Measurements from ENCODE around the gene BCLAF1.
"Not testable (repeated sequence)": the region's sequence is repeated elsewhere in the genome, so short reads cannot be mapped to it uniquely, and the experiment has no call there.

Gene BCLAF1

GRCh38 chr6:136289579-136290409, at the start of gene BCLAF1:
TSS of gene BCLAF1 (minus strand) at chr6:136289846. CDS start at chr6:136279866, 9,980 bp downstream.
- peak; percentile 89 for DNase-seq

DNA sequence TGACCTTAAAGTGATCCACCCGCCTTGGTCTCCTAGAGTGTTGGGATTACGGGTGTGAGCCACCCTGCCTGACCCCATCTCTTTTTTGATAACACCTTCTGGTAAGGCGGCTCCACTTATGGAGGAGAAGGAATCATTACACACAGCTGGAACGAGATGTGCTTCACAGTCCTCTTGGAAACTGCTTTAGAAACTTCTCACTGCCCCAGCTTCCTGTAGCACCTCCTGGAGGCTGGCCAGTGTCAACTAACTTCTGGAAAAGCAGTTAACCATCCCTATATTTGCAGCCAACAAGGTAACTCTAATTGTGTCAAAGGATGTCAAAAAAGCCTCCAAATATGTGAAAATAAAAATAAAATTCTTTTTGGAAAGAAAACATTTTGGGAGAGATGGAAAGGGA, 48.8 kb upstream of the BCLAF1 start:
- no peak for DNase-seq

DNA sequence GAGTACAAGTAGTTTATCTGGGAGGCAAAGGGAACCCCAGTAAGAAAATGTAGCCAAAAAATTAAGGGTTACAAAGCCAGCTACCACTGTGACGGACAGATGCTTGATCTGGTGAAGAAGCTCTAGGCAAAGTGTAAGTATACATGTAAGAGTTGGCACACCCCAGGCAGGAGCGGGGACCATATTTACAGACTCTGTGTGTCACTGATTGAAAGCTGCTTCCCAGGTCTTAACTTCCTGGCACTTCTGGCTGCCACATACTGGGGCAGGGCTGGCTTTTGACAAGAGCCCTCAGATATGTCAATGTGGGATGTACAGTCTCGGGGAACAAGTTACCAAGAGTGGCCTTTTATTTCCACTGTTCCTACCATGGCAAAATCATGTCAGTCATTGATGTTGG, 48.0 kb upstream of the BCLAF1 start:
- DNase-seq, result no peak

GRCh38 chr6:136337121-136337520, 47.5 kb upstream of the BCLAF1 start:
- DNase-seq, result no peak

DNA sequence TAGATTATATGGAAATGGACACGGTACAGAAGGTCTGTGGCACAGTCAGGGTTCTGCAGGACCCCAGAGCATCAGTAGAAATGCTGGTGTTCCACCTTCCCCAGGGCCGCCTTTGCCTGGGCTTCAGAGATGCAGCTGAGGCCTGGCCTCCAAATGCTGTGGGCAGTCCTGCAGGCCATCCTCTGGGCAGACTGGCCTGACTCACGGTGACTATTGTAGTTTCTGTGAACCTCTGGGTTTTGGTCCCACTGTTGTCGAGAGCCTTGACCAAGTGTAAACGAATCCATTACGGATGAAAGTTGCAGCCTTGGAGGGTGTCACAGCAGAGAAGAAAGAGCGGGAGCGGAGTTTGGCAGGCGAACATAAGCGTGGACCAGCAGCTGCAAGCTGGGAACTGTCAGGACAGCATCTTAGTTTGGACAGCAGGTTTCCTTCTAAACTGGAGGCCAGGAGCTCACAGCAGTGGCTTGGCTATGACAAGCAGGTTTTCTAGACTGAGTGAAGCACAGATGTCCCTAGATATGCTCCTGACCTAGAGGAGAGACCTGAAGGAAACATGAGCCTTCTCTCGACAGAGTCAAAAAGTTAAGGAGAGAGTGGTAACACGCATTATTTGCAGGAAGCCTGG, 46.2 kb upstream of the BCLAF1 start:
- DNase-seq, result no peak

DNA sequence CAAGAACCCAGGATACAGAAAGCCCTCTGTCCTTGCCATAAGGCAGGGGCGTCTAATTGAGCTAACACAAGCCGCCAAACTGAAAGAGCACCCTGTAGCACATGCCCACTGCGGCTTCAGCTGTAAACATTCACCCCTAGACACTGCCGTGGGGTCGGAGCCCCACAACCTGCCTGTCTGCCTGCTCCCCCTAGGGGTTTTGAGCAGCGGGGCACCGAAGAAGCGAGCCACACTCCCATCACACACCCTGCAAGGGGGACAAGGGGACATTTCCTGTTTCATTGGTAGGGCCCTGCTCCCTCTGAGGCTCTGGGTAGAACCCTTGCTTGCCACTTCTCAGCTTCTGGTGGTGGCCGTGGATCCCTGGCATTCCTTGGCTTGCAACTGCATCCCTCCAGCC, 45.2 kb upstream of the BCLAF1 start:
- DNase-seq, result no peak

DNA sequence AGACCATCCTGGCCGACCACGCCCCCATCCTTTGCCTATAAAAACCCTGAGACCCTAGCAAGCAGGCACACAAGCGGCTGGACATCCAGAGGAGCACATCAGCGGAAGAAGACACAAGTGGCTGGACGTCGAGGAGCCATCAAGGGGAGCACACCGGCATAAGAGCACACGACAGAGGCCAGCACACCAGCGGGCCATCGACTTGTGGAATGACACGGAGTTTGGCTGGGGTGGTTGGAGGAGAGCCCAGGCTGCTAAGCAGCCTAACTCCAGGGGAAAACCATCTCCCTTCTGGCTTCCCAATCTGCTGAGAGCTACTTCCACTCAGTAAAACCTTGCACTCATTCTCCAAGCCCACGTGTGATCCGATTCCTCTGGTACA, 44.8 kb upstream of the BCLAF1 start:
- DNase-seq, result no peak

- DNase-seq, result no peak
Measured at GRCh38 chr6:136333824-136334464, 44.3 kb upstream of the BCLAF1 start.

GRCh38 chr6:136331461-136331860, 41.8 kb upstream of the BCLAF1 start:
- DNase-seq, result no peak

DNA sequence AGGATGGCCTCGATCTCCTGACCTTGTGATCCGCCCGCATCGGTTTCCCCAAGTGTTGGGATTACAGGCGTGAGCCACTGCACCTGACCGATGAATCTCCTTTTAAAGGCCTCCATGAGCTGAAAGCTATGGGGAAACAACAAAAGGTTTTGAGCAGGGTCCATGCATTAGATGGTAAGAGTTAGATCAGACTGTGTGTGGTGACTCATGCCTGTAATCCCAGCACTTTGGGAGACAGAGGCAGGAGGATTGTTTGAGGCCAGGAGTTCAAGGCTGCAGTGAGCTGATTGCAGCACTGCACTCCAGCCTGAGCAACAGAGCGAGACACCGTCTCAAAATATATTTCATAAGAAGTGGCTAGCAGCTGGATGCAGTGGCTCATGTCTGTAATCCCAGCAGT, 41.0 kb upstream of the BCLAF1 start:
- no peak for DNase-seq

GRCh38 chr6:136326038-136326553, 36.5 kb upstream of the BCLAF1 start:
- DNase-seq, result no peak

DNA sequence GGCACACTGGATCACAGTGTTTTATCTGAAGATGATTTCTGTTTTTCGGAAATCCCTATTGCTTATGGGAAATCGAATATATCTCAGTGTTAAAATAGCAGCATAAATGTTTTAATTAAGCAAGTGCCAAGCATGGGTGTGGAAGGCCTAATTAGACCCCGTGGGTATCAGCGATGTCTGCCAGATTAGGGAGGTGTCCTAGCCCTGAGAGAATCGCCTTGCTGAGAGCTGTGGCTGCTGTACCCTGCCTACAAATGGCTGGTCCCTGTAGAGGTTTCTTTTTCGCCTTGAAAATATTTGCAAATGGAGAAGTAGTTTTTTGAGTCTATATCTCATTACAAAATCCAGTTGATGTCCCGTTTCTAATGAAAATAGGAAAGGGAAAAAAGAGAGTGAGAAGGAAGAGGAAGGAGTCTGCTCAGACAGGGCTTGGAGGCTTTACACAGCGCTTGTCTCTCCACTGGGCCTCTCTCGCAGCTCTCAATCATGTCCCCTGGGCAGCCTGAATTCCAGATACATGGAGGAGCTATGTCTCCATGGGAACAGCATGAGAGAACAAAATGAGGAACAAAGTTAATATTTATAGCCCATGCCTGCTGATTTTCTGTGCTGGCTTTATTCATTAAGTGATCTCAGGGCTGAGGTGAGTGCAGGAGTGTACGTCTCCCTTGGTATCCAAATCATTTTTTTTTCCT, 35.2 kb upstream of the BCLAF1 start:
- no peak for DNase-seq

DNA sequence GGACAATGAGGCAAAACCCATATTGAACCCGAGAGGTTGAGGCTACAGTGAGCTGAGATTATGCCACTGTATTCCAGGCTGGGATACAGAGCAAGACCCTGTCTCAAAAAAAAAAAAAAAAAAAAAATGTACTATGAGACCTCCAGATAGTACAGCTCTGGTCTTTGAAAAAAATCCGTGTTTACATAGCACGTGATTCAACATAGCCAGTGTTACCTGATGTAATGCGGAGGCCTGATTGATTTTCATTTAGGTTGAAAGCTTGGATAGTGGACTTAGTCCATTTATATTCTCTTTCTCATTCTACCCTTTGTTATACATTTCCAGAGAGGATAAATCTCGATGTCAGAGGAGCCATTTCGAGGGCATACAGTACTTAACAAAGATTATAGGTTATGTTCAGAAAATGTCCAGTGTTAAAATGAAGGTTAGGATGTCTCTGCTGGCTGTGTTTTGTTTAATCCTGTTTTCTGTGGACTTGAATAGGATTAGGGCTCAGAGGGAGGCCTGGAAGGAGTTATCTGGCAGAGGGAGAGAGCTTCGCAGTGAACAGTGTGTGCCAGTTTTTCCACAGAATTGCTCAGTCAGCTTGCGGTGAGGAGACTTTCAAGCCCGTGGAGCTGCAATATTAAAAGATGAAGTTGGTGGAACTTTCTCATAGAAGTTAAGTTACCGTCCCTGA, 33.9 kb upstream of the BCLAF1 start:
- DNase-seq, result no peak

DNA sequence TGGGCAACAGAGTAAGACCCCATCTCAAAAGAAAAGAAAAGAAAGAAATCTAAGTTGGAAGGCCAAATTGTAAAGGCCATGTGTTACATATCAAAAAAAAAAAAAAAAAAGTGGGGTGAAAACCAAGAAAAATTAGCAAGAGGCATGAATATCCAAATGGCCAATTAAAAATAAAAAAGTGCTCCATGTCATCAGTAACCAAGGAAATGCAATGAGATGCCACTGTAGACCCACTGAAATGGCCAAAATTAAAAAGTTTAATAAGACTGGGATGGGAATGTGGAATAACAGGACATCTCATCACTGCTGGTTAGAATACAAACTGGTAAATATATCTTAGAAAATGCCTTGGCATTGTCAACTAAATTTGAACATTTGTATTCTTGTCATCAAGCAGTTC, 30.1 kb upstream of the BCLAF1 start:
- DNase-seq, result no peak

DNA sequence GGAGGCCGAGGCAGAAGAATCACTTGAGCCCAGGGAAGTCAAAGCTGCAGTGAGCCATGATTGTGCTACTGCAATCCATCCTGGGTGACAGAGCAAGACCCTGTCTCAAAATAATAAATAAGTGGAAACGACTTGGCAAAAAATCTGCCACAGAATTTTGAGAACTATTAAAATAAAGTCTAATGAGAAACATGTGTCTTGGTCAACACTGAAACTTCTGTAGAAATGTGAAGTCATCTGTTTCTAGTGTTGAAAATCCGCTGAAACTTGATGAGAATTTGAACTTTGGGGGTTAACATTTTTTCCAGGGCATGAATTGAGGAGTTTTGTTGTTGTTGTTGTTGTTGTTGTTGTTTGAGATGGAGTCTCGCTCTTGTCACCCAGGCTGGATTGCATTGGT, 29.0 kb upstream of the BCLAF1 start:
- no peak for DNase-seq

DNA sequence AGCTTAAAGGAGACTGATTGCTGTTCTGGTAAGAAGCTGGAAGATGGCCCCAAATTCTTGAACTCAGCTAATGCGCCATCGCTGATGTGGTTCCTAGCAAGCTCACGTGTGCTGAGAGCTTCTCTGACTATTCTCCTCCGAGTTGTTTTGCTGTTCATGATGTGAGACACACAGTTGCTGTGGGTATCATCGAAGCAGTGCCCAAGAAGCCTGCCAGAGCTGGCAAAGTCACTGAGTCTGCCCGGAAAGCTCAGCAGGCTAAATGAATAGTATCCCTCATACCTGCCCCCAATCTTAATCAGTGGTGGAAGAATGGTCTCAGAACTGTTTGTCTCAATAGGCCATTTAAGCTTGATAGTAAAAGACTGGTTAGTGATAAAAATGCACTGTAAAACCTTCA, 28.3 kb upstream of the BCLAF1 start:
- no peak for DNase-seq

DNA sequence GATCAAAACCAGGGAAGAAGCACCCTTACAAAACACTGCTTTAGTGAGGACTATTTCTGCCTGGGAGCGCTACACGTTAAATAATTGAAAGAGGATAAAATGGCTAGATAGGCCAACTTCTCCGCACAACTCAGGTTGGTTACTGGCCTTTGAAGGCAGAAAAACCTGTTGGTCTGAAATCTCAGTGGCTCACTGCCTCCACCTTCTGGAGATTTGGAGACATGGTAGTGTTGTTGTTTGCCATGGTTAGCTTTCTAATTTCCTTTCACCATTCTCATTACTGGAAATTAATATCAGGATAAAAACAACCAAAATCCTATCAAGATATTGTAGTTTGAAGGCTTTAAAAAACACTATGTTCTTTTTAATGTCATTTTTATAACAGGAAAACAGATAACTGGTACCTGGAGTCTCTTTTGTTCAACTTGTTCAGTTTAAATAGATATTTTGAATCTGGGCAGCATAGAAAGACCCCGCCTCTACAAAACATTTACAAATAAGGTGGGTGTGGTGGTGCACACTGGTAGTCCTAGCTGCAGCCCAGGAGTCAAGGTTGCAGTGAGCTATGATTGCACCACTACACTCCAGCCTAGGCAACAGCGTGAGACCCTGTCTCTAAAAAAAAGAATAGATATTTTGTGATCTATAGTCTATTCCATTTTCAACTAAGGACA, 27.5 kb upstream of the BCLAF1 start:
- no peak for DNase-seq

DNA sequence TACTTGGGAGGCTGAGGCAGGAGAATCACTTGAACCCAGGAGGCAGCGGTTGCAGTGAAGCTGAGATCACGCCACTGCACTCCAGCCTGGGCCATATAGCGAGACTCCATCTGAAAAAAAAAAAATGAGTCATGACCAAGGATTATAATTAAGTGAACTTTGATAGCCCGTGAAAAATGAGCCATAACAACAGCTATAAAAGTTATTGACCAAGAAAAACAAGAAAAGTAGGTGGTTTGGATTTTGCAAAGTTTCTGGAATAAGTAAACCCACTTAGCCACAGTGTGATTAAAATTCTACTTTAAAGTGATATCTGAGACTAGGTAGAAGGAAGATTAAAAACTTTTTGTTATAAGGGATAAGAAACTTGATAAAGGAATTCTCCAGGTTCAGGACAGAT, 25.9 kb upstream of the BCLAF1 start:
- no peak for DNase-seq

DNA sequence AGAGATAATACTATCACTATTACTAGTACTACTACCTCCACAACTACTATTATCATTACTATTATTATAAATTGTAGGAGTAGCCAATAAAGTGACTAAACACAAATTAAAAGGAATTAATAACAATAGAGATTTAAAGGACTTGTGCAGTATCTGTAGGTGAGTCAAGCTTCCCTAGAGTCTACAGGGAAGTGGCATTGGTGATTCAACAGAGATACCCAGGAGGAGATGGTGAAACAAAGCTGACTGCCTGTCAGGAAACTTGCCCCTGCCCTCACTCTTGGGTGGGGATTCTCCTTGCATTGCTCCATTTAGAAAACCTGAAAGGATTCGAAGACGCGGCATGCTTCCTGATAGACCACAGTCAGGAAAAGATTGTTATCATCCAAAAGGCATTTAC, 23.3 kb upstream of the BCLAF1 start:
- DNase-seq, result no peak

- no peak for DNase-seq
Measured at GRCh38 chr6:136309729-136310311, 20.2 kb upstream of the BCLAF1 start.

DNA sequence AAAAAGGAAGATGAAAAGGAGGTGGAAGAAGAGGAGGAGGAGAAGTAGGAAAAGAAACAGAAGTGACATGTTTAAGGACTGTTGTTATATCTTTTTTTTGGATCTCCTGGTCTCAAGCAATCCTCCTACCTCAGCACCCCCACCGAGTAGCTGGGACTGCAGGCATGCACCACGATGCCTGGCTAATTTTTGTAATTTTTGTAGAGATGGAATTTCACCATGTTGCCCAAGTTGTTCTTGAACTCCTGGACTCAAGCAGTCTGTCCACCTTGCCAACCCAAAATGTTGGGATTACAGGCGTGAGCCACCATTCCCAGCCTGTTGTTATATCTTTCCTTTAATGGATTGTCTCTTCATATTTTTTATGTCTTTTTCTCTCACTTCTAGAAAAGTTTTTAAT, 19.5 kb upstream of the BCLAF1 start:
- no peak for DNase-seq

DNA sequence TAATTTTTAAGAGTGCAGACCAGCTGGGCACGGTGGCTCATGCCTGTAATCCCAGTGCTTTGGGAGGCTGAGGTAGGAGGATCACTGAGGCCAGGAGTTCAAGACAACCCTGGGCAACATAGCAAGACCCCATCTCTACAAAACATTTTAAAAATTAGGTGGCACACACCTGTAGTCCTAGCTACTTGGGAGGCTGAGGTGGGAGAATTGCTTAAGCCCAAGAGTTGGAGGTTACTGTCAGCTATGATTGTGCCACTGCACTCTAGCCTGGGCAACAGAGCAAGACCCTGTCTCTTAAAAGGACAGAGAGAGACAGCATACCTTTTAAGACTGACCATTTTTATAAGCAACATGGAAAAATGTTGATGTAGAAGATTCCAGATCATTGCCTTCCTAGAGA, 18.8 kb upstream of the BCLAF1 start:
- DNase-seq, result not testable (repeated sequence)
